HL-60 (cell line): ENCODE measurements around the gene SEMA3B.

Experiments used
- CTCF ChIP-seq: IDR thresholded peaks from one replicate; pipeline ENCODE4 v1.5.1; 2011; ENCODE audit warnings: low read length, control low read depth, inconsistent platforms; ENCODE audit not compliant: insufficient read depth
- GABPA ChIP-seq: IDR thresholded peaks from 2 replicates; pipeline ENCODE4 v1.6.1; 2012; ENCODE audit warnings: low read depth
- POLR2AphosphoS5 ChIP-seq: IDR thresholded peaks from 2 replicates; pipeline ENCODE4 v1.6.1; 2012; ENCODE audit warnings: low read depth
- REST ChIP-seq: IDR thresholded peaks from 2 replicates; pipeline ENCODE4 v1.6.1; 2012; ENCODE audit warnings: low read depth; ENCODE audit not compliant: insufficient replicate concordance
- SPI1 ChIP-seq: IDR thresholded peaks from 2 replicates; pipeline ENCODE4 v1.6.1; 2012; ENCODE audit warnings: low read depth, mild to moderate bottlenecking, borderline replicate concordance

GRCh38 chr3:50286322-50287227 lies 17.6 kb downstream of the SEMA3B start:
- TF ChIP-seq CTCF (no peak), SPI1 (no peak), POLR2AphosphoS5 (peak; percentile 57), REST (no peak), GABPA (no peak)
